Measurements from ENCODE around the gene QSOX2.

QSOX2 gene

GRCh38 chr9:136218673-136219072, 26.9 kb downstream of the QSOX2 start:
- DNase-seq: no peak

DNA sequence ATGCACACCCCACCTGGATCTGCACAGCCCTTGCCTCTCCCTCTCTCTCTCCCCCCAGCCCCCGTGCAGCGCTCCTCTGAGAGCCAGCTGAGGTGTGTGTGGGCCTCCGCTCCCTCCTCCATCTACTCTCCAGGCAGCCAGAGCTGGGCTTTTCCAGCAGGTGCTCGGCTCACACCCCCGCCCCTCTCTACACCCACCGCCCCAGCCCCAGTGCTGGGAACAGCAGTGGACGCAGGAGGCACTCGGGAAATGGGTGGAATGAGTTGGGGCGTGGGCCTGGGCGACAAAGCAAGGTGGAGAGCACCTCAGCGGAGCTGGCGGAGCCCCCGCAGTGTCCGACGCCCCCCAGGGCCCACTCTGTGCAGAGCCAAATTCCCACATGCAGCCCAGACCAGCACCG, 27.3 kb downstream of the QSOX2 start:
- no peak for DNase-seq

GRCh38 chr9:136216541-136217244, 28.9 kb downstream of the QSOX2 start:
- DNase-seq: no peak

GRCh38 chr9:136213733-136214132, 31.9 kb downstream of the QSOX2 start:
- DNase-seq: no peak

DNA sequence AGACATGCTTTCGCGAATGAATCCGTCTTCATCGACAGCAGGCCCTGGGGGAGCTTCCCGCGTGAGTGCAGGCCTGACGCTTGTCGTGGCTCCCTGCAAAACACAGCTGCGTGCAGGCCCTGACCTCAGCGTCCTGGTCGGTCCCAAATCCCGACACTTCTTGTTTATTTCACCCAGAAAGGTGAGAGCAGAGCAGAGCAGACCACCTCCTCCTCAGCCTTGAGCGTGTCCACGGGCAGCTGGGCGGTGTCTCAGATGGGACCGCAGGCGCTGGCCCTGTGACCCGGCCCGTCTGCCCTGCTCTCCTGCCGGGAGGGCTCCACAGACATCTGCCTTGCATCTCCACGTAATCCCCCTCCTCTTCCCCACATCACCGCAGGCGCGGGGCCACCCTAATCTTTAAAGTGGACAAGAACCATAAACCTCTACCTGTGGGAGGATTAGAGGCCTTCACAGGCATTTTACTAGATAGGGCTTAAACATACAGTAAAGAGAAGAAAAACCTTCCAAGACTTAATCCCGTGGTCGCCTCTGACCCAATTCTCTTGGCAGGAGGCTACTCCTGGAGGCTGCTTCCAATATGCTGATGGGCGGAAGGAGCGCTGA, 33.2 kb downstream of the QSOX2 start:
- no peak for DNase-seq

DNA sequence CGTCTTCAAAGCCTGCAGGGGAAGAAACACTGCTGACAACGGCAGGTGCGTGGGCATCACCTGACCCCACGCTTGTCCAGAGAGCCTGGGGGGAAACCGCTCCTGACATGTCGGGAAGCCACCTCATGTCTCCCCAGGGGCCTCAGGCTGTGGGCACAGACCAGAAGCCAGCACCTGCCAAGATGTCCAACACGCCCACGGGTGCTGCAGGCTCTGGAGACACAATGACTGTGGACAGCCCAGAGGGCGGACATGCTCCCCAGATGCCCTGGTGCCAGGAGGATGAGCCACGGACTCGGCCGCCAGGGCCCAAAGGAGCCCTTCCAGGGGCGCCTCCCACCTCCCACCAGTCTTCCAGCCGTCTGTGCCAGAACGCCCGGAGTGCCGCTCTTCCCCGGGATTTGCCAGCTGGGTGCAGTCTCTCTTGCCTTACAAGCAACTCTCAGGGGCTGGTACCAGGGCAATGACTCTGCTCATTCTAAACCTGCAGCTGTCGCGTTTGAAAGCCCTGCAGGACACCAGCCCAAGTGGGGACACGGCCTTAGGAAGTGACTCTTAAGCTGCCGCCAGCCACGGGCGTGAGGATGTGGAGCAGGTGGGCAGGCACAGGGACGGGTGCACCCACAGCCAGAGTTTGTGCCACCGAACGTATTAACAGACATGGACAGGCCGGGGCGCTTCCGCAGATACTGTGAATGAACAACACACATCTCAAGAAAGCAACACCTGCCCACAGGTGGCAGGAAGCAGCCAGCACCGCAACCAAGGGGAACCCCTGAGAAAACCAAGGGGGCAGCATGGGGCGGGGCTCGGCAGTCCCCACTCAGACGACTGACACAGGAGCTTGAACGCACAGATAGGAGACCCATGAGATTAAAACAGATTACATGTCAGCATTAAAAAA, 33.9 kb downstream of the QSOX2 start:
- no peak for DNase-seq

DNA sequence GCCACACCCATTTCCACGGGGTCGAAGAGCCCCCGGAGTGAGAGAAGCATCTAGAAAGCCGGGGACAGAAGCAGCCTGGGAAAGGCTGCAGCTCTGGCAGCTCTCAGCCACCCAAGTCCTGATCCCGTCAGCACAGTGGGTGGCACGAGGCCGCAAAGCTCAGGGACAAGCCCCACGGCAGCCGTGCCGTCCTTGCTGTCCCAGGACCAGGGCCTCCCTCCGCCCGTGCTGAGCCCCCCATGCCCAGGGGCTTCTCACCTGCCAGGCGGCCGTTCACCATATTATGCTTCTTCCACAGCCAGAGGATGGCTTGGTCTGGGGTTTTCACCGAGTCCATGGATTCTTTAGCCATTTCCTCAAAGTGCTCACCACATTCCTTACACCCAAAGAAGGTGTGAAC, 34.6 kb downstream of the QSOX2 start:
- no peak for DNase-seq

GRCh38 chr9:136210276-136210675, 35.3 kb downstream of the QSOX2 start:
- DNase-seq: no peak

DNA sequence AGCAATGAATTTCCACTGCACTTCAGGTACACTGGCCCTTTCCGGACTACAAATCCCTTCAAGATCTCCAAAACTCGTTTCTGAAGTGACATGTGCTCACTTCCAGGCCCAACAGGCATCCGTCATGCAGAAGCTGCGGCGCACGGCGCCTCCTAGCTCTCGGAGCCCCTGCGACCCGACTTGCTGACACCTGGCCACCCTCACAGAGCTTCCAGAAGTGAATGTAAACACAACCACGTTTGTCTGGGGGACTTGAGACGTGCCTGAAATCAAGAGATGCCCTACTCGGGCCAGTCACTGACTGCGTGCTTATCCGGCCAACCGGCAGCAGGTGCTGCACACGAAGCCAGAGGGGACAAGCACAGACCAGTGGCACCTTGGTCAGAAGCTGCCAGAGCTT, 35.8 kb downstream of the QSOX2 start:
- no peak for DNase-seq

GRCh38 chr9:136209232-136209631, 36.4 kb downstream of the QSOX2 start:
- DNase-seq: no peak

DNA sequence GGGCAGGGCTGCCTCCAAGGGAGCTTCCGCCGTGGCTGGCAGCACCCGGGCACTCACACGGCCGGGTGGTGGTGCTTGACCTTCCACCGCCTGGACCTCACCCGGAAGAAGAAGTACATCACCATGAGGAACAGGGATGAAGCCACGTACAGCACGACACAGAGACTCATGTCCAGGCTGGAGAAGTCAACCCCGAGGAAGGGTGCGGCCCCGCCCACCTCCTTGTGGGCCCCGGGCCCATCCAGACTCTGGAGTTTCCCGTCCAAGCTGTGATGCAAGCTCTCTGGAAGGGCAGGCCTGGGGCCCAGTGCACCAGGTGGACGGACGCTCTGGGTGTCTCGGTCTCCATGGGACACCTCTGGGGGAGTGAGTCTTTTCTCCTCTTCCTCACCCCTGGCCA, 36.9 kb downstream of the QSOX2 start:
- no peak for DNase-seq

- DNase-seq: no peak
These were observed 38.0 kb downstream of the QSOX2 start for GRCh38 chr9:136207616-136208015.

DNA sequence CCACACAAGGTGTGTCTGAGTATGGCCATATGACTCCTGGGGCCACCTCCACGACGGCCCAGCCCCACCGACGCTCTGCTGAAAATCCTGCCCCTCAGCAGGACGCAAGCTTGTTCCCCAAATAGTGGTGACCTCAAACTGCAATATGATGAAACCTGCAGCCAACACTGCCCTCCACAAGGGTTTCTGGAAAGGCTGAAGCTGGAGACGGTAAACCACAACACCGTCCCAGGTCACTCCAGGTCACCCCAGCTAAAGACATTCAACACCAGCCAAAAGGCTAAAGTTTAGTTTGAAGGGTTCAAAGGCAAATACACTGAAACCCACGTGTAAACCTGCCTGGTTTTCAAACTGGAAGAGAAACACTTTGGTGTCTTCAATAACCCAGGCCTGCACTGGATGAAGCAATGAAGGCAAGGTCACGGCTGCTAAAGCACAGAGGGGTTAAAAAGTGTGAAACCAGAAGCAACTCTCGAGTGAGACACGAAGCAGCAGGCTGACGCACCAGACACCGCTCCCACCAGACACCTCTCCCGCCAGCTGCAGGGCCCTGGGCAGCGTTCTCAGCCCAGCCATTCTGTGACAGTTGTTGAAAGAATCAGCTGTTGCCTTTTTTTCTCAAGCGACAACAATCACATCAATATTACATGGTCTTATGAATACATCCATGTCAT, 38.9 kb downstream of the QSOX2 start:
- DNase-seq: no peak

DNA sequence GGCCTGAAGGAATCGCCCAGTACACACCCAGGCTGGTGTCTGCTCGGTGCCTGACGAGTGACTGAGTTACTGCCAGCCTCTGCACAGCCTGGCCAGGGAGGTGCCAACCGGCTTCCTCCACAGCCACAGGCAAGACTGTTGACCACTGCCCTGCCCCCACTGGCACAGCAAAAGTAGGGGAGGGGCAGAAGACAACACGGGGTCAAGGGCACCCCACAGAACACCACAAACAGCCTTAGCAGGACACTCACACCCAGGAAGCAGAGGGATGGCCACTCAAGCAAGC, 40.0 kb downstream of the QSOX2 start:
- DNase-seq: no peak

- no peak for DNase-seq
These were observed 40.5 kb downstream of the QSOX2 start, which contains the start of gene LHX3 for GRCh38 chr9:136204838-136205706. TSS of gene LHX3 (minus strand) at chr9:136205128. CDS start at chr9:136205012, 116 bp downstream.

DNA sequence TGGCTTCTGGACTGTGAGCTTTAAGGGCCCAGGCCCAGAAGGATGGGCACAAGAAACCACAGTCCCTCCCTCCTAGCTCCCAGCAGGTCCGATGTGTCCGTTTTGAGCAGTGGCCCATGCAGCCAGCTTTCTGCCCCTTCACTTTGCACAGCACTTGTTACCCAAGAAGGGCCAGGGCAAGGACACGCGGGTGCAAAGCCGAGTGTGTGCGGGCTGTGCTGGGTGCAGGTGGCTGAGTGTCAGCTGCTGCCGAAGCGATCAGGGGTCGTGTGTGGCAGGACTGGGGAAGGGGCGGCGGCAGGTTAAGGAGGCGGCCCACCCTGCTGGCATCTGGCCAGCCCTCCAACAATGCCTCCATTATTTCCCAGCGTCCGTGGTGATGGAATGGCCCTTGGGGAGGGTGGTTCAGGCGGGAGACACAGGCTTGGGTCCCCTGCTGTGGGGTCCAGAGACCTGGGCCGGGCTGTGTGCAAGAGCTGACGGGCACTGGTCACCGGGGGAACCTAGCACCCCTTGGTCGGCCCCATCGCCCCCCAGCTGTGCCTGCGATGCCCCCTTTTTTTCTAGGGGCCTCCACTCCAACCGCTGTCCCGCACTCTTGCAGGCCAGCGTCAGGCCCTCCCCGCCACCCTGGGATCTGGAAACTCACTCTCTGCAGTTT, 41.3 kb downstream of the QSOX2 start:
- DNase-seq: no peak

DNA sequence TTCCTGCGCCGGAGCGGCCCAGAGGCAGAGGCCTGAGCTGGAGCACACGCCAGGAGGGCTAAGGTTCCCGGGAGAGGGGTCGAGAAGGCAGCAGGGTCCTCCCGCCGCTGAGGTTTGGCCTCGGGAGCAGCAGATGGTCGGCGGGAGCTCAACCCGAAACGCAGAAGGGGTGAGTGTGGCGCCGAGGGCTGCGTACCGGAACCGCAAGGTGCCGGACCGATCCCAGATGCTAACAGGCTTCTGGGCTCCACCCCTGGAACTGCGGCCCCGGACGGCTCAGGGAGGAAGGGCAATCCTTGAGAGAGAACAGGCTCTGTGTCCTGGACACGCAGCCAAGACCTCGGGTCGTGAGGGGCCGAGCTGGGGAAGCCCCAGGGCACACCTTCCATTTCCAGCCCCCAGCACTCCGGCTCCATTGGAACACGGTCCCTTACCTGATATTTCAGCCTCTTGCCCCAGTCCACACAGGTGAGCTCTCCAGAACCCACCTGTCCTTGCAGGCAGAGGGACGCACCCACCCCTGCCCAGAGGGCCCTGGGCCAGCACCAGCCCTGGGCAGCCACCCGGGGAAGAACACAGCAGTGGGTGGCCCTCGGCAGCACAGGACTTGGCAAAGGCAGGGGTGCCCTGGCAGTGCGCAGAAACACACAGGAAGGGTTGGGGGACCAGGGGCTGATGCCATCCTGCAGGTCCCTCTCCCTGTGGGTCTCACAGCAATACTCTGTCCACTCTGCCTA, 42.0 kb downstream of the QSOX2 start:
- DNase-seq: no peak

DNA sequence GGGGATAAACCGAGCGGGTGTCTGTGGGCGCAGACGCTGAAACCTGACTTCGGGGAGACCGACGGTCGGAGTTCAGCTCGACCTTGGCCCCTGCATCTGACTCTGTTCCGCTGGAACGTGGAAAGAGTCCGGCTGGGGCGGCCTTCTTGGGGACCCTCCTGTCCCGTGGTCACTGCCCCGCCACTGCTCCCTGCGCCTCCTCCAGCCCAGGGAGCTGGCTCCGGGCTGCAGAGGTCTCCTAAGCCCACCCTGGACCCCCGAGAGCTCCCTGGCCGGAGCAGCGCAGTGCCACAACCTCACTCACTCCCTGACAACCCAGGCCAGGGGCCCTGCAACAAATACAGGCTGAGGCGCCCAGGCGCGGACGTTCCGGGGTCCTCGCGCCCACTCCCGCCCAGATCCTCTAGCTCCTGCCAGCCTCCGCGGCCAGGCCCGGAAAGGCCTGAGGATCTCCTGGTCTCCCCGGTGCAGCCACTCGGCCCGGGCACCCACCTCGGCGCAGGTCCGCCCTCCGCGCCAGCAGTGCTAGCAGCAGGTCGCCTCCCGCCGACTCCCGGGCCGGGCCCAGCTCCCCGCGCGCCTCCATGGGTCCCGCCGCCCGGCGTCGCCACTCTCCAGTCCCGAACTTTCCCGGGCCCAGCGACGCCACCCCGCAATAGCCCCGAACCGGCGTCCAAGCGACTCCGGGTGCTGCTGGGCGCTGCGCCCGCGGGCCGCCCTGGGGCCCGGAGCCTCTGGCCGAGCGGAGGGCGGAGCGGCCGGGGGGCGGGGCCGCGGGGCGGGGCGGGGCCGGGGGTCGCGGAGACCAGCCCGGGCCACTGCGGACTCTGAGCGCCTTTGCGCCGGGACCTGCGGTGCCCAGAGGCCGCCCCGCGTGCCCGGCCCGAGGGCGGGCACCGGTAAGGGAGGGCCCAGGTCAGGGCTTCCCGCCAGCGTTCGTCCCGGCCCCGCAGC, 42.9 kb downstream of the QSOX2 start:
- no peak for DNase-seq

GRCh38 chr9:136201609-136202453, 43.8 kb downstream of the QSOX2 start:
- no peak for DNase-seq
